Nephron progenitor cell (in vitro differentiated cells): Measurements from ENCODE around the gene SLC16A5.

Source experiments
- DNase-seq: peaks from one replicate; pipeline ENCODE4 v3.0.0; 2021
- H3K27ac Mint-ChIP-seq: 2 replicates; pipeline ENCODE4 v1.8.0; 2021; ENCODE audit warnings: mild to moderate bottlenecking, moderate library complexity, mixed read lengths
- H3K27me3 Mint-ChIP-seq: 2 replicates; pipeline ENCODE4 v1.8.0; 2021; ENCODE audit warnings: mild to moderate bottlenecking, low read depth, mixed read lengths; ENCODE audit not compliant: poor library complexity
- H3K36me3 Mint-ChIP-seq: 2 replicates; pipeline ENCODE4 v1.8.0; 2021; ENCODE audit warnings: low read depth, mixed read lengths
- H3K4me1 Mint-ChIP-seq: 2 replicates; pipeline ENCODE4 v1.8.0; 2021; ENCODE audit warnings: mixed read lengths
- H3K4me3 Mint-ChIP-seq: 2 replicates; pipeline ENCODE4 v1.8.0; 2021; ENCODE audit warnings: mild to moderate bottlenecking, moderate library complexity, mixed read lengths
- H3K9me3 Mint-ChIP-seq: 2 replicates; pipeline ENCODE4 v1.8.0; 2021; ENCODE audit warnings: mild to moderate bottlenecking, moderate library complexity, mixed read lengths
- TF ChIP-seq, protein P1 (sequence below): fragments of 200-600 bp; sonication (generic); IDR thresholded peaks from 2 replicates; pipeline ENCODE4 v1.5.0; 2021; ENCODE audit warnings: antibody characterized with exemption

The SLC16A5 gene

DNA sequence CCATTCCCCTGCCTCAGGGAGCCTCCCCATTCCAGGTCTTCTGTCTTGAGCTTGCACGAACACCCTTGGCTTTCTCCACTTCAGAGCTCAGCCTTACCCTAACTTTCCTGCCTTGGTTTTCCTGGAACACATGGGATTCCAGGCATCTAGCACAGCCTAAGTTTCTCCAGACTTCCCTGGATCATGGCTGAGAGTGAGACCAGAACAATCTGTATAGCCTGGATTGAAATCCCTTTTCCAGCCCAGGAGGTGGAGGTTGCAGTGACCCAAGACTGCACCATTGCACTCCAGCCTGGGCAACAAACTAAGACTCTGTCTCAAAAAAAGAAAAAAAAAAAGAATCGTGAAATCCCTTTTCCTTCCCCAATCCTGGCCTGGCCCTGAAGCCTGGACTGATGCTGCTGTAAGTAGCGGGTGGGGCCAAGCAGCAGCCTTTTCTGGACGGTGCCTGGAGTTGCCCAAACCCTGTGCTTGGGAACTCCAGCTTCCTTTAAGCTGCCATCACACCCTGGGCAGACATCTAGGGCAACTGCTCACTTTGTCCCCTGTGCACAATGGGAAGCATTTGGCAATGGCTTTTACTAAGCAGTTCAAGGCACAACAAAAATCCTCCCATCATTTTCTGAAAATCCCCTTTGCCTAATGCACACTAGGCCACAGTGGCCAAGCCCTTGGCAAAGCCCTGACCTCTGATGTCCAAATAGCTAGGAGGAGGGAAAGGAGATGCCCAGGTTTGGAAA is 12.0 kb upstream of the SLC16A5 start:
- Mint-ChIP-seq H3K27ac (peak overlapping the region; percentile 16), H3K4me1 (peaks cover 30% of the 10 kb centered on the region)
- no peak for DNase-seq

GRCh38 chr17:75077072-75077495 is 10.7 kb upstream of the SLC16A5 start:
- H3K9me3 Mint-ChIP-seq = no peaks in the 10 kb centered on the region
- no peak overlapping the region for H3K27ac Mint-ChIP-seq
- H3K4me1 Mint-ChIP-seq = peaks cover 39% of the 10 kb centered on the region
- TF ChIP-seq, protein P1, sequence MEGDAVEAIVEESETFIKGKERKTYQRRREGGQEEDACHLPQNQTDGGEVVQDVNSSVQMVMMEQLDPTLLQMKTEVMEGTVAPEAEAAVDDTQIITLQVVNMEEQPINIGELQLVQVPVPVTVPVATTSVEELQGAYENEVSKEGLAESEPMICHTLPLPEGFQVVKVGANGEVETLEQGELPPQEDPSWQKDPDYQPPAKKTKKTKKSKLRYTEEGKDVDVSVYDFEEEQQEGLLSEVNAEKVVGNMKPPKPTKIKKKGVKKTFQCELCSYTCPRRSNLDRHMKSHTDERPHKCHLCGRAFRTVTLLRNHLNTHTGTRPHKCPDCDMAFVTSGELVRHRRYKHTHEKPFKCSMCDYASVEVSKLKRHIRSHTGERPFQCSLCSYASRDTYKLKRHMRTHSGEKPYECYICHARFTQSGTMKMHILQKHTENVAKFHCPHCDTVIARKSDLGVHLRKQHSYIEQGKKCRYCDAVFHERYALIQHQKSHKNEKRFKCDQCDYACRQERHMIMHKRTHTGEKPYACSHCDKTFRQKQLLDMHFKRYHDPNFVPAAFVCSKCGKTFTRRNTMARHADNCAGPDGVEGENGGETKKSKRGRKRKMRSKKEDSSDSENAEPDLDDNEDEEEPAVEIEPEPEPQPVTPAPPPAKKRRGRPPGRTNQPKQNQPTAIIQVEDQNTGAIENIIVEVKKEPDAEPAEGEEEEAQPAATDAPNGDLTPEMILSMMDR = no peak
- DNase-seq = no peak
- H3K36me3 Mint-ChIP-seq = no peaks in the 10 kb centered on the region
- H3K27me3 Mint-ChIP-seq = peaks cover 4% of the 10 kb centered on the region
- H3K4me3 Mint-ChIP-seq = no peak overlapping the region

More for the DNA sequence above, 12.0 kb upstream of the SLC16A5 start:
- no peaks in the 10 kb centered on the region for H3K27me3 Mint-ChIP-seq
- no peaks in the 10 kb centered on the region for H3K9me3 Mint-ChIP-seq
- H3K36me3 Mint-ChIP-seq = no peaks in the 10 kb centered on the region
- H3K4me3 Mint-ChIP-seq = no peak overlapping the region
- TF ChIP-seq, protein P1 = no peak

- Mint-ChIP-seq H3K4me1 (peaks cover 45% of the 10 kb centered on the region), H3K27me3 (peaks cover 4% of the 10 kb centered on the region), H3K9me3 (no peaks in the 10 kb centered on the region), H3K27ac (no peak overlapping the region), H3K4me3 (no peak overlapping the region), H3K36me3 (no peaks in the 10 kb centered on the region)
- no peak for DNase-seq
- TF ChIP-seq, protein P1 = no peak
These were observed 10.1 kb upstream of the SLC16A5 start for GRCh38 chr17:75077496-75078283.

DNA sequence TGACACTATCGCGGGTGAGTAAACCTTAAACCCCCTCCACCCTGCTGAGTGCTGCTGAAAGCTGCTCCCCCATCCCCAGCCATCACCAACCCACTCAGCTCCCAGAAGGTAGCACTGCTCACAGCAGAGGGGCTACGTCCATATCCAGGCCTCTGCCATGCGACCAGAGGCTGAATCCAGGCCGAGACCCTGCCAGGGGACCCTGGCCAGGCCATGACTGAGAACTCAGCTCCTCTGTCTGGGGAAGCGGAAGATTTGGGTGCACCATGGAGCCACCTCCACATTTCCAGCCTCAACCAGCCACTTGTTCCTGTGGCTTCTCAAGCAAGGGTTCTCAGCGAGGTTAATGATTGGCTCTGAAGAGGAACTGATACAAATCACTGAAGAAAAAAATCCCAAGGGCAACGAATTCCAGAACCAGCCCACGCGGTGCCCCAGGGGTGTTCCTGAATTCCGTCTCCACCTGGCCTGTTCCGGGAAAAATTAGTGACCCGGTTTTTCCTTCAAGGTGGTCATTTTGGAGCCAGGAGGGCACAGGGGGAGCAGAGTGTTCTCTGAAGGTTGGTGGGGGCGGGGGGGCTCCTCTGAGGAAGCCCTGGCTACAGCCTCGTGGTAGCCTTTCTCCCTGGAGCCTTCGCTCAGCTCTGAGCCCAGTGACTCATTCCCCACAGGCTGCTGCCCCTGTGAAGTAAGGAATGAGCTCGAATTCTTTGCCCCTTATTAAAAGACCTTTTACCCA is 9.3 kb upstream of the SLC16A5 start:
- H3K9me3 Mint-ChIP-seq = no peaks in the 10 kb centered on the region
- TF ChIP-seq, protein P1 = no peak
- DNase-seq = no peak
- H3K27ac Mint-ChIP-seq = peak overlapping the region; percentile 5
- H3K4me1 Mint-ChIP-seq = peaks cover 46% of the 10 kb centered on the region
- no peak overlapping the region for H3K4me3 Mint-ChIP-seq
- peaks cover 4% of the 10 kb centered on the region for H3K27me3 Mint-ChIP-seq
- H3K36me3 Mint-ChIP-seq = no peaks in the 10 kb centered on the region

- TF ChIP-seq, protein P1 = no peak
- Mint-ChIP-seq H3K27me3 (peaks cover 7% of the 10 kb centered on the region), H3K4me3 (no peak overlapping the region), H3K27ac (peak overlapping the region; percentile 5), H3K9me3 (no peaks in the 10 kb centered on the region), H3K36me3 (no peaks in the 10 kb centered on the region), H3K4me1 (peaks cover 47% of the 10 kb centered on the region)
- no peak for DNase-seq
These were observed 8.8 kb upstream of the SLC16A5 start for GRCh38 chr17:75079023-75079373.
